Astrocyte (in vitro differentiated cells and primary cell): ENCODE measurements around the gene CHCT1.

Experiments
- EZH2 ChIP-seq: IDR thresholded peaks from 2 replicates; pipeline ENCODE4 v1.6.1; 2012; ENCODE audit warnings: mild to moderate bottlenecking, low read length, inconsistent platforms; ENCODE audit not compliant: insufficient read depth
- TF ChIP-seq, protein P1 (sequence below): IDR thresholded peaks from 2 replicates; pipeline ENCODE4 v1.5.1; 2011; ENCODE audit warnings: low read depth, mild to moderate bottlenecking, inconsistent platforms, low read length, moderate library complexity; ENCODE audit not compliant: insufficient read depth

DNA sequence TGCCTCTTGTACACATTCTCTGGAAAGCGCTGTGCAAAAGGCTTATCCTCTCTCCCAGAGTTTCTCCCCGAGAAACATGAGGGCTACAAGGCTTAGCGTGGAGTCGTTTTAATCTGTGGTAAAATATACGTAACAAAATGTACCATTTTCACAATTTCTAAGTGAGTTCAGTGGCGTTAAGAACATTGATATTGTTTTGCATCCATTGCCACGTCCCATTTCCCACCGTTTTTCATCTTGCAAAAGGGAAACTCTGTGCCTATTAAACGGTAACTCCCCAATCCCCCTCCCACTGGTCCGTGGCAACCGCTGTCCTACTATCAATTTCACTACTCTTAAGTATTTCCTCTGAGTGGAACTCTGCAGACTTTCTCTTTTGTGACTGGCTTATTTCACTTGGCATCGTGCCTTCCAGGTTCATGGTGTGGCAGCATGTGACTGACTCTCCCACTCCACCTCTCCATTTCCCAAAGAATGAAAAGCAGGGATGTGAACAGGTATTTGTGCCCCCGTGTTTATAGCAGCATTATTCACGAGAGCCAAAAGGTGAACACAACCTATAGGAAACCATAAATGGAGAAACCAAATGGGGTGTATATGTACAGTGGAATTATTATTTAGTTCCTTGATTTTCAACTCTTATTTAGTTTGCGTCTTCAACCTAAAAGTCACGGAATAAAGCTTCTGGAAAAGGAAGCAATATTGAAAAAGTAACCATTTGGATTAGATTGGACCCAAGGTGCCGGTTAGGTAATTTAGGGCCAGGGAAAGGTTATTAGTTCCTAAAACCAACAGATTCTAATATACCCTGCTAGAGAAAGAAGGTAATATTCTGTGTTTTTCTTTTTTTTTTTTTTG lies 29.2 kb upstream of the CHCT1 start:
- TF ChIP-seq, protein P1, sequence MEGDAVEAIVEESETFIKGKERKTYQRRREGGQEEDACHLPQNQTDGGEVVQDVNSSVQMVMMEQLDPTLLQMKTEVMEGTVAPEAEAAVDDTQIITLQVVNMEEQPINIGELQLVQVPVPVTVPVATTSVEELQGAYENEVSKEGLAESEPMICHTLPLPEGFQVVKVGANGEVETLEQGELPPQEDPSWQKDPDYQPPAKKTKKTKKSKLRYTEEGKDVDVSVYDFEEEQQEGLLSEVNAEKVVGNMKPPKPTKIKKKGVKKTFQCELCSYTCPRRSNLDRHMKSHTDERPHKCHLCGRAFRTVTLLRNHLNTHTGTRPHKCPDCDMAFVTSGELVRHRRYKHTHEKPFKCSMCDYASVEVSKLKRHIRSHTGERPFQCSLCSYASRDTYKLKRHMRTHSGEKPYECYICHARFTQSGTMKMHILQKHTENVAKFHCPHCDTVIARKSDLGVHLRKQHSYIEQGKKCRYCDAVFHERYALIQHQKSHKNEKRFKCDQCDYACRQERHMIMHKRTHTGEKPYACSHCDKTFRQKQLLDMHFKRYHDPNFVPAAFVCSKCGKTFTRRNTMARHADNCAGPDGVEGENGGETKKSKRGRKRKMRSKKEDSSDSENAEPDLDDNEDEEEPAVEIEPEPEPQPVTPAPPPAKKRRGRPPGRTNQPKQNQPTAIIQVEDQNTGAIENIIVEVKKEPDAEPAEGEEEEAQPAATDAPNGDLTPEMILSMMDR: no peak
- no peak for TF ChIP-seq EZH2
